HG03039 (cell line): ENCODE results near the gene ACER3.
"Not testable (repeated sequence)": the region's sequence is repeated elsewhere in the genome, so short reads cannot be mapped to it uniquely, and the experiment has no call there.

Experiments
- ATAC-seq: cut with Tn5 transposase; IDR thresholded peaks from one replicate; pipeline ENCODE4 v1.9.1; 2021; ENCODE audit warnings: mild to moderate bottlenecking, moderate library complexity; ENCODE audit not compliant: unreplicated experiment

ACER3 gene

DNA sequence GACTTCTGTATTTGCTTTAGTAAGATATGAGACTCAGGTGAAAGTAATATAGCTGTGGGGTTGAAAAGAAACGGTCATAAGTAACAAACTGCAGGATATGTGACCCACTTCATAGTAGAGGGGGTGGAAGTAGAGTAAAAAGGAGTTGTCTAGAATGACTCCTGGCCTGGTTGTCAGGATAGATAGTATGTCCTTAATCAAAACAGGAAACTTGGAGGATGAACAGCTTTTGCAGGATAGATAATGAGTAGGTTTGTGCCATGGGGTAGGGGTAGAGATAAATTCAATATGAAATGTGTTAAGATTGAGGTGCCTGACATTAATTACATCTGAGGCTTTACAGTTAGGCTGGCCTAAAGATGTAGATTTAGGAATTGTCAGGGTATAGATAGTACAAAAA, 126.5 kb downstream of the ACER3 start:
- ATAC-seq, result no peak

DNA sequence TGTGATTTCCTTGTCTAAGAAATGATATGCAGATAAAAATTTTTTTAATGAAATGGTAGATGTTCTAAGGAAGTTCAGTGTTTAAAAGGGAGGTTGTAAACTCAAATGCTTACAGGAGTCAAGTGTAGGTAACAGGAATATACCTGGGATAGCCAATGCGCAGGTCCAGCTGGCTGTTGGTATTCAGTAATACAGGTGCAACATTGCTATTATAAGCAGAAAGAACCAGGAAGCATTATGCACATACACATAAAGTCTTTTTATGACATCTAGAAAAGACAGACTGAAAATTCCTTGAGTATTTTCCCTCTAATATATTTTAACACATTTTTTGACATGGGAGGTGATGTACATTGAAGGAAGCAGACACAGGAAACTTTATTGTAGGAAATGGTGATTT, 129.9 kb downstream of the ACER3 start:
- no peak for ATAC-seq

DNA sequence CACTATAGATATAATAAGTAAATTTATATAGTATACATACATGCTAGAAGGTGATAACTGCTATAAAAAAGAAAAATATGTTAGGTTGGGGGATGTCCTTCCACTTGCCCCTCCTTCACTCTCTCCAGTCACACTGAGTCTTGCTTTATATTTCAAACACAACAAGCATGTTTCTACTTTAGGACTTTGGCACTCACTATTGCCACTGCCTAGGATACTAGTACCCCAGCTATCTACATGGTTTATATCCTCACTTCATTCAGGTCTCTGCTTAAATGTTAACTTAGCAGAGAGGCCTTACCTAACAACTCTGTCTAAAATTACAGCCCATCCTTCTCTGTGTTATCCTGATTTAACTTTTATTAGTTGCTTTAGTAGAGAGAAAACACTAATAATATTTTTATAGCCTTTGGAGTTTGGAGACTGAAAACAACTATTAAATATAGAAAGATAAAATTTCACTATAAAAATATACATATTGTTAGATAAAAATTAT, 134.4 kb downstream of the ACER3 start:
- ATAC-seq, result no peak

DNA sequence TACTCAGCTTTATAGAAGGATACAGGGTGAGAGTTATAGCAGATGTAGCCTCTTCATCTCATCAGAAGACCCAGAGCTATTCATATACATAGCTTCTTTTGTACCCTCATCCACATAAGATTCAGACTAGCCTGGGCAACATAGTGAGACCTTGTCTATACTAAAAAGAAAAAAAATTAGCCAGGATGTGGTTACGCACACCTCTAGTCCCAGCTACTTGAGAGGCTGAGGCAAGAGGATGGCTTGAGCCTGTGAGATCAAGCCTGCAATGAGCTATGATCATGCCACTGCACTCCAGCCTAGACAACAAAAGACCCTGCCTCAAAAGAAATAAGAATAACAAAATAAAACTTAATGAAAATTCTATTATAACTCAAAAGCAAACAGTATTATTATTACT, 136.8 kb downstream of the ACER3 start:
- ATAC-seq, result no peak

DNA sequence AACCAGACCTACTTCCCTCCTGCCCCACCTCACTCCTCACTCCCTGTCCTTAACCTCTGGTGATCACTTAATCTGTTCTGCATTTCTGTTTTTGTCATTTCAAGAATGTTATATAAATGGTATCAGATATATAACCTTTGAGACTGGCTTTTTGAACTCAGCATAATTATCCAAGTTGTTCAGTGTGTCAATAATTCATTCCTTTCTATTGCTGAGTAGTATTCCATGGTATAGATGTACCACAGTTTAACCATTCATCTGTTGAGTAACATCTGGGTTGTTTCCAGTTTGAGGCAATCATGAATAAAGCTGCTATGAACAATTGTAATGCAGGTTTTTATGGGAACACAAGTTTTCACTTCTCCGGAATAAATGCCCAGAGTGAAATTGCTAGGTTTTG, 138.9 kb downstream of the ACER3 start:
- no peak for ATAC-seq

DNA sequence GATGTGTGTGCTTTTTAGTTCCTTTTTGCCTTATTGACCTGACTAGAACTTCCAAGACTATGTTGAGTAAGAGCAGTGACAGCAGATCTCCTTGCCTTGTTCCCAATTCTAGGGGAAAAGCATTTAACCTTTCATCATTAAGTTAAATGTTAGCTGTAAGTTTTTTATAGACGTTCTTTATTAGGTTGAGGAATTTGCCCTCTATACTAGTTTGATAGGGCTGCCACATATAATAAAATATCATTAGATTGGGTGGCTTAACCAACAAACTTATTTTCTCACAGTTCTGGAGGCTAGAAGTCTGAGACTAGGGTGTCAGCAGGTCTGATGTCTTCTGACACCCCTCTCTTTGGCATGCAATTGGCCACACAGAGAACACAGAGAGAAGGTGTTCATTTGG, 140.9 kb downstream of the ACER3 start:
- ATAC-seq, result no peak

DNA sequence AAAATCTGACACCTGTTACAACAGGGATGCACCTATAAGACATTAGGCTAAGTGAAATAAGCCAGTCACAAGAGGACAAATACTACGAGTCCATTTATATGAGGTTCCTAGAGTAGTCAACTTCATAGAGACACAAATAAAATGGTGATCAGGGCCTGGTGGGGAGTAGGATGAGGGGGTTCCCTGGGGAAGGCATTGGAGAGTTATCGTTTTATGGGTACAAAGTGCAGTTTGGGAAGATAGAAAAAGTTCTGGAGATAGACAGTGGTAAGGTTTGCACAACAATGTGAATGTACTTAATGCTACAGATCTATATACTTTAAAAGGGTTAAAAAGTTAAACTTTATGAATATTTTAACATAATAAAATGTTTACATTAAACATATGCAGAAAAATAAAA, 142.1 kb downstream of the ACER3 start:
- ATAC-seq, result no peak

DNA sequence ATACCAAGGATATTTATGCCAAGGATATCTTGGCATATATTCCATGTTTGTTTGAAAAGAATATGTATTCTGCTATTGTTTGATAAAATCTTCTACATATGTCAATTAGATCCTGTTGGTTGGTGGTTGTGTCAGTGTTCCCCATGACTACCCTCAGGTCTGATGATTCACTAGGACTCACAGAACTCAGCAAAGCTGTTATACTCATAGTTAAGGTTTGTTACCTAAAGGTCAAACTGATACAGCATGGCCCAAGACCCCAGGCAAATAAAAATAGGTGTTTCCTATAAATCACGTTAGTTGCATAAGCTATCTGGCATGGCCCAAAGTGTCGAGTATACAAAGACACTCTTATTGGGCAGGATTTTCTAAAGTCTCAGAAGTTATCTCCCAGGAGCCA, 143.2 kb downstream of the ACER3 start:
- no peak for ATAC-seq

DNA sequence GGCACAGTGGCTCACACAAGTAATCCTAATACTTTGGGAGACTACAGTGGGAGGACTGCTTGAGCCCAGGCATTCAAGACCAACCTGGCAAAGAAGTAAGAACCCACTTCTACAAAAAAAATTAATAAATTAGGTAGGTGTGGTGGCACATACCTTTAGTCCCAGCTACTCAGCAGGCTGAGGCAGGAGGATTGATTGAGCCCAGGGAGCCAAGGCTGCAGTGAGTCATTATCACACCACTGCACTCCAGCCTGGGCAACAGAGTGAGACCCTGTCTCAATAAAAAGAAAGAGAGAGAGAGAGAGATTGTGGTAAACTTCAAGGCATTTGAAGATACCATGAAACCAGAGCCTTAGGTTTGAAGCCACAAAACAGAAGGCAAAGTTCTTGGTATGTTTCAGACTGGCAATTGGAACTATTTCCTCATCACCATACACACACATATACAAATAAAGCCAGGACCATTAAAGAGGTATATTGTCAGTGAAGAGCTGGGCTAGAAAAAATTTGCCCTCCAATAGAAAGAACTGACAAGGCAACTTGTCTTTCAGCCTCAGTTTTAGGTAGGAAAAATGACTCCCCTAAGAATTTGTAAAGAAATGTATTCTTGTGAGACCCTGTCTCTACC, 148.9 kb downstream of the ACER3 start:
- no peak for ATAC-seq

DNA sequence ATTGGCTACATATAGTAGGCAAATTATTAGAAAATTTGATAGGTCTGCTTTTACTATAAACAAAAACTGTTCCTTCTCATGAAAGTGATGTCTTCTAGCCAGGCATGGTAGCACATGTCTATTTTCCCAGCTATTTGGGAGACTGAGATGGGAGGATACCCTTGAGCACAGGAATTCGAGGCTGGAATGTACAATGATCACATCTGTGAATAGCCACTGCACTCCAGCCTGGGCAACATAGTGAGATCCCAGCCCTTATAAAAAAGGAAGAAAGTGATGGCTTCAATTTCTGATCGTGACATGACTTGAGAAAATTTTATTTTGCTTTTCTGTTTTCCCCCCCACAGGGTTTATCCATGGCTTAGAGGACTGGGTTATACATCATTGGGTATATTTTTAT, 154.0 kb downstream of the ACER3 start:
- no peak for ATAC-seq

DNA sequence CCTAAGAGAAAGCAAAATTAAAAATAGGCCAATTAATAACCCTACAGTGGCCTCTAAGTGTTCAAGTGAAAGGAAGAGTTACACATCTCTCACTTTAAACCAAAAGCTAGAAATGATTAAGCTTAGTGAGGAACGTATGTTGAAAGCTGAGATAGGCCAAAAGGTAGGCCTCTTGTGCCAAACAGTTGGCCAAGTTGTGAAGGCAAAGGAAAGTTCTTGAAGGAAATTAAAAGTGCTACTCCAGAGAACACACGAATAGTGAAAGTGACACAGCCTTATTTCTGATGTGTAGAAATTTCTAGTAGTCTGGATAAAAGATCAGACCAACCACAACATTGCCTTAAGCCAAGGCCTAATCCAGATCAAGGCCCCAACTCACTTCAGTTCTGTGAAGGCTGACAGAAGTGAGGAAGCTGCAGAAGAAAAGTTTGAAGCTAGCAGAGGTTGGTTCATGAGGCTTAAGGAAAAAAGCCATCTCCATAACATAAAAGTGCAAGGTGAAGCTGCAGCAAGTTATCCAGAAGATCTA, 157.7 kb downstream of the ACER3 start:
- ATAC-seq, result not testable (repeated sequence)

DNA sequence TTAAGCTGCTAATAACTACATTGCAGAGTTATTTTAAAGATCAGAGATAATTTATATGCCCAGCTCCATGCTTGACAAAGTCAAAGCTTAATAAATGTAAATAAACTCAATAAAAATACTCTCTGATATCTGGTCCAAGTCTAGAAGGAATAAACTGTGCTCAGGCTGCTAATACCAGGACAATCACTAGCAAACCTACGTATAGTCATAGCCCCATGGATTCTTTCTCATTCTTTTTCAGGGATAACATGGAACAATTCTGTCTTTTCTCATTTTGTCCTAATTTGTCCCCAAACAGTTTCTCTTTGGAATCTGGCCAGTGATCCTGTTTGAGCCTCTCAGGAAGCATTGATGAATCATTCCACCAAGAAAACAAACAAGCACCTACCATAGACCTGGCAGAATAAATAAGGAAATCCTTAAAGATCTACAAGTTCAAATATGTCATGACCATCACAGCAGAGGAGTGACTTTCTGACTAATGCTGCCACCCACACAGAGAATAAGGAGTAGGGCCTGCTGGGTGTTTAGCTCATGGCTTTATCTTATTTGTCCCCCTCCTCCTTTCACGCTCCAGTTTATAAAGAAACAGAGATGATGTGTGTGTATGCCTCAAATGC, 159.4 kb downstream of the ACER3 start:
- ATAC-seq, result no peak

DNA sequence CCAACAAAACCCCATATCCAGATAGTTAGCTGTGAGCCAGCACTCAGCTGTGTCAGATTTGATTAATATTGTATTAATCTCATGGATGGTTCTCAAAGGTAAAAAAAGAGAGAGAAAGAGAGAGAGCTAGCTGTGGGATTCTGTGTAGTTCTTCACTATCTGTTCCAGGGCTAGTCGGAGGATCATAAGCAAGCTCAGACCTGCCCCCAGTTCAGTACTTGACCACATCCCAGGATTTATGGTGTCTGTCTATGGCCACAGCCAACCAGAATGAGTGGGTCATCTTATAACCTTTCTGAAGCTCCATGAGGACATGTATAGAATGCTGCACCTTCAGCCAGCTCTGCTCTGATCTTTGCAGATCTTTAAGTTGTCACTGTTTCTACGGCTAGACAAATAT, 160.0 kb downstream of the ACER3 start:
- no peak for ATAC-seq

DNA sequence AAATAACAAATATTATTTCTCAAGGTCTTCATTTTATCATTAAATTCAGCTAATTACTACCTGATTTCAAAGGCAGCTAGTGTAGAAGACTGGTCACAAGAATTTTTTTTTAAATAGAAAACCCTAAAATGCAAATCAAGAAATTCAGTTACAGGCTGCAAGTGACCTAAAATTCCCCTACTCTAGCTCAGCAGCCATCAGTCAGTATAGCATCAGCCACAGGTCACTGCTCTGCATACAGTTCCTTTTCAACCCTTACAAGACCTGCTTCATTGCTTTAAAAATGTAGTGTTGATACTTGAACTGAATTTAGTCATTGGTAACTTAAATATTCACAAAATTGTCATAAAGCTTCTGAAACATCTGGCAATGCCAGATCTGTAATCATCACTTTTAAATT, 164.0 kb downstream of the ACER3 start:
- no peak for ATAC-seq

DNA sequence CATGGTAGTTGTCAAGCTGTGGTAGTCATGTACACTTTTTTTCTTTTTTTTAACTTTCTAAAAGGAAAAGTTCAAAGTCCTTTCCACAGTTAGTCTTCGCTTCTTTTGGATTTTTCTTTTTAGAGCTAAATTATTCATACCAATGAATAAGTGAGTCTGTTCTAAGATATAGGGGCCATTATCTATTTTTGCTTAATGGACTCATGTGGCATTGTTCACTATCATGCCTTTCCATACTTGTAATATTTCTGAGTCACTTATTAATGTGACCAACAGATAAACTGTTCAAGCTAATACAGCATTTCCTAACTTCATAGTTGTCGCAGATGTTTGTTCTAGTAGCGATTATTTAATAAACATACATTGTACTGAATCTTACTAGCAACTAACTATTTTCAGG, 165.5 kb downstream of the ACER3 start:
- no peak for ATAC-seq

DNA sequence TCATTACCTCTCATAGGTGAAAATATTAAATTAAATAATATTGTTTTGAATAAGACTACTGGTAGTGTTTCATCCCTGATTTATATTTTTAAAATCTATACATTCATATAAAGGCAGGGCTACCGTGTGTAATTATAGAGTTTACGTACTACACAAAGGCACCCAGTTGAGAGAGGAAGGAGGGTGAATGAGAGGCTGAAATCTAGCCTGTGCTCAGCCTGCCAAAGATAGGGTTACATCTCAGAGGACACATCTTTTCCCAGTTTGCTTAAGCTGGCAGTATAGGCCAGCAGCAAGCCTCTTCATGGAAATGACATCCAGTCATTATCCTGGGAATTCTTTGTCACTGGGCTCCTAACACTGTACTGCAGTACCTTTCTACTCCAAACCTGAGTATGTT, 166.0 kb downstream of the ACER3 start:
- no peak for ATAC-seq

DNA sequence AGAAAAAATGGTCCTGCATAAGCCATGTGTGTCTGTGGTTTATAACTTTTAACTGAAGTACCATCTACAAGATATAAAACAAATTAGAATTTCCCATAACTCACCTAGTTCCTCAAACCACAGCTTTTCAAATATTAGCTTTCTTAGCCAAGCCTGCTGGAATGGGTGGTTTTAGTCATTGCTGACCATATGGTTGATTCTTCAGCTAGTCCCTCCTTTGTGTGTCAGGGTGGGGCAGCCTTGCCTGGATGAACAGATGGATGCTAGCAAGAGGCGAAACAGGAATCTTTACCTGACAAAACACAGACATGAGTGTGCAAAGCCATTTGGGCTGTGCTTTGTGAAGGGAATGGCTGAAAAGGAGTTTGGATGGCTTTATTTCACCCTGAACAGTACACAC, 166.6 kb downstream of the ACER3 start:
- ATAC-seq, result no peak

DNA sequence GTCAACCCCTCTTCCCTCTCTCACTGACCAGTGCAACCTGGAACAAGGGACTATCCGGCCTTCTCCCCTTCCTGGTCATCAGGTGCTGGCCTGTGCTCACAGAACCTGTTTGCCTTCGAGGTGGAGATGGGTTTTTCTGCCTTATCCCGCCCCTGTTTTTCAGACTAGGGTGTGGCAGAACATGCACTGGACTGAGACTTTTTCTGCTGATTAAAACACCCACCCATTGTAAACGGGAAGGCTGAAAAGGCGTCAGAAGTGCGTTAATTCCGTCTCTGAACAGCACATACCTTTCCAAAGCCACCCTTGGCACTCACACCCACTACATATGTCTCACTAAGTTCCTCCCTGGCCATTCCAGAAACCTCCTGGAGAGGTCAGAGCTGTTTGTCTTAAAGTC, 169.1 kb downstream of the ACER3 start:
- no peak for ATAC-seq

DNA sequence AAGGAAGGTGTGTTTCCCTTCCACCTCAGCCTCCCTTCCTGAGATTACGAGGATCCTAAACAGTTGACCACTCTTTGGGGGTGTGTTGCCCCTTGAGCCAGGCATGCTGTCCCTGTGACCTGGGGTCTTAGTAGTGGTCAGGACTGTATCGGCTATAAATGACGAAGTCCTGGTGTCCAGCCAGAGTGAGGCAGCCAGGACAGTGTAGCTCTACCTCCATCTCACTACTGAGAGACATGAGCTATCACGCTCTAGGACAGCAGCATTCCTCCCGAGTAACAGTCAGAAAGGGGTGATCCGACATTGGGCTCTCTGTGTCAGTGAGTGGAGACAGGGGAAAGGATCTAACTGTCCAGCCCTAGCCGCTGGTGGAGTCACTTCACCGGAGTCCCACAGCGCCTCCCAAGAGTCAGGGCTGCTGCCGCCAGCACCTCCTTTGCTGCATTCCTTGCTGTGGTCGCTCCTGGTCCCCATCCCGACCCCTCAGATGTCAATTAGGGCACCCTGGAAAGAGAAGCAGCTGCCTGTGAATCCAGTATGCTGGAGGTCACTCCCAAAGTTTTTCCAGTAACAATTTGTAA, 170.2 kb downstream of the ACER3 start:
- ATAC-seq, result no peak

DNA sequence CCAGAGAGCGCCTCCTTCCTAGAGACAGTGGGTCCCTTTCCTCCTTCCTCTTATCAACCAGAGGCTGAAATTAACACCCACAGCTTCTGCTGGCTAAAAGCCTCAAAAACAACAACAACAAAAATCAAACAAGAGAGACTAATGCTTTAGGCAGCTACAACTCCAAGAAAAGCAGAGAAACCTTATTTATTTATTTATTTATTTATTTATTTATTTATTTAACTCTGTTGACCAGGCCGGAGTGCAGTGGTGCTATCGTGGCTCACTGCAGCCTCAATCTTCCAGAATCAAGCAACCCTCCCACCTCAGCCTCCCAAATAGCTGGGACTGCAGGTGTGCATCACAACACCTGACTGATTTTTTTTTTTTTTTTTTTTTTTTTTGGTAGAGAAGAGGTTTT, 170.9 kb downstream of the ACER3 start:
- no peak for ATAC-seq

DNA sequence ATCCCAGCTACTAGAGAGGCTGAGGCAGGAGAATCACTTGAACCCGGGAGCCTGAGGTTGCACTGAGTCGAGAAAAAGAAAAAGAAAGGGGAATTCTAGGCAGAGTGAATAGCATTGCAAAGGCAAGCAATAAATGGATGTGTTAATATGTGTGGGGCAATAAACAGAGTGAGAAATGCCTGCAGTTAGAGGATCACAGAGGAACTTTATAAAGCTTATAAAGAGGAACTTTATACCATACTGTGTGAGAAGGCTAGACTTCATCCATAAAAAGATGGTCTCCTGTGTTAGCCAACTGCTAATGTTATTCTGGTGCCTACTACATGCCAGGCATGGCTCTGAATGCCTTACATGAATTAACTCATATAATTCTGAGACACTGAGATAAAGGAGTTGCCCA, 174.3 kb downstream of the ACER3 start:
- no peak for ATAC-seq

DNA sequence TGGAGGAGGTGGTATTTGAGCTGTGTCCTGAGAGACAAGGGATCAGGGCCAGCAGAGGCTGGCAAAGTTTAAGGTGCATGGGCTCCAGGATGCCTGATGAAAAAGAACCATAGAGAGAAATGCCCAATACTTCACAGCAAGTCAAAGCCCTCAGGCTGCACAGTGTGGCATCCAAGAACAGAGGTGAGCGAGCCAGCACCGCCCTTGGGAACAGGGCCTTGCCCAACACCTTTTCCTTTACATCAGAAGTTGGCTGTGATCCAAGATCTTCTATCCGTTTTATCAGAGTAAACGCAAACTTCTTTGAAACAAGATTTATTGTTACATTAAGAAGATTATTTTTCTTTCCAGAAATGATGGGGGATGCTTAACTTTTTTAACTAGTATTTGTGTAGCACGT, 174.9 kb downstream of the ACER3 start:
- ATAC-seq, result no peak
